HG03575 (cell line): ENCODE results near the gene LEKR1.

Experiments
- ATAC-seq: cut with Tn5 transposase; IDR thresholded peaks from one replicate; pipeline ENCODE4 v1.9.1; 2021; ENCODE audit not compliant: unreplicated experiment, insufficient number of reproducible peaks, low FRiP score; ENCODE audit errors: extremely low read depth

The LEKR1 gene

GRCh38 chr3:157026091-157026490, 199.9 kb downstream of the LEKR1 start:
- no peak for ATAC-seq

- ATAC-seq = no peak
These were observed 201.9 kb downstream of the LEKR1 start for GRCh38 chr3:157027861-157028745.

- no peak for ATAC-seq
These were observed 203.2 kb downstream of the LEKR1 start for GRCh38 chr3:157029365-157029790.

- no peak for ATAC-seq
These were observed 204.6 kb downstream of the LEKR1 start for GRCh38 chr3:157030712-157031111.

- no peak for ATAC-seq
These were observed 206.8 kb downstream of the LEKR1 start for GRCh38 chr3:157033001-157033400.

- no peak for ATAC-seq
These were observed 214.3 kb downstream of the LEKR1 start for GRCh38 chr3:157040456-157040855.

GRCh38 chr3:157042226-157042625, 216.1 kb downstream of the LEKR1 start:
- no peak for ATAC-seq

GRCh38 chr3:157043771-157044170, 217.6 kb downstream of the LEKR1 start:
- no peak for ATAC-seq

GRCh38 chr3:157045238-157045850, 219.2 kb downstream of the LEKR1 start:
- ATAC-seq = no peak

- no peak for ATAC-seq
These were observed 220.4 kb downstream of the LEKR1 start for GRCh38 chr3:157046520-157046919.

- no peak for ATAC-seq
These were observed 224.9 kb downstream of the LEKR1 start for GRCh38 chr3:157051055-157051454.

GRCh38 chr3:157051591-157051990, 225.4 kb downstream of the LEKR1 start:
- no peak for ATAC-seq

GRCh38 chr3:157056035-157056434, 229.9 kb downstream of the LEKR1 start:
- no peak for ATAC-seq

- no peak for ATAC-seq
These were observed 232.4 kb downstream of the LEKR1 start for GRCh38 chr3:157058392-157059071.

GRCh38 chr3:157059181-157059580, 233.0 kb downstream of the LEKR1 start:
- ATAC-seq = no peak

GRCh38 chr3:157059661-157060060, 233.5 kb downstream of the LEKR1 start:
- ATAC-seq = peak; percentile 53

- ATAC-seq = no peak
These were observed 235.1 kb downstream of the LEKR1 start for GRCh38 chr3:157061265-157061664.

GRCh38 chr3:157063469-157063868, 237.3 kb downstream of the LEKR1 start:
- ATAC-seq = no peak

- no peak for ATAC-seq
These were observed 237.8 kb downstream of the LEKR1 start for GRCh38 chr3:157063926-157064325.

GRCh38 chr3:157064402-157064801, 238.2 kb downstream of the LEKR1 start:
- no peak for ATAC-seq
